Testis (tissue), 5 donors: Measurements from ENCODE around the gene CDKN1C. TPM values are rescaled to one million over a fixed set of nuclear protein-coding genes. Genes with fewer than 3 reads are reported as not detected.

Experiments
- DNase-seq: peaks from one replicate; pipeline ENCODE4 v3.0.0-alpha.2; 2019
- H3K27ac ChIP-seq, 2 donors: fragments of 200-600 bp; sonication (generic); one replicate each; pipeline ENCODE4 v1.5.1; 2019
- H3K27me3 ChIP-seq: fragments of 200-600 bp; sonication (generic); one replicate; pipeline ENCODE4 v1.5.1; 2019
- H3K36me3 ChIP-seq: fragments of 200-600 bp; sonication (generic); one replicate; pipeline ENCODE4 v1.5.1; 2017; ENCODE audit warnings: low read depth; ENCODE audit errors: missing control alignments
- H3K4me1 ChIP-seq: fragments of 200-600 bp; sonication (generic); one replicate; pipeline ENCODE4 v1.5.1; 2019
- H3K4me3 ChIP-seq, 2 donors: fragments of 200-600 bp; sonication (generic); one replicate each; pipeline ENCODE4 v1.5.1; 2017 to 2019
- H3K9me3 ChIP-seq: fragments of 200-600 bp; sonication (generic); one replicate; pipeline ENCODE4 v1.5.1; 2017
- POLR2A ChIP-seq: fragments of 450-650 bp; IDR thresholded peaks from one replicate; pipeline ENCODE4 v1.6.1; 2017; ENCODE audit warnings: antibody characterized with exemption, mild to moderate bottlenecking, moderate library complexity
- WGBS, 2 donors: methylation state at CpG; one replicate each; pipeline ENCODE4 v1.1.5; 2018; 5-methylcytosine and 5-hydroxymethylcytosine counted together
- intact Hi-C: fragments of 100-400 bp; cut with DNase I; formaldehyde crosslinking; loops from one replicate; pipeline ENCODE4 v1.15.1; 2023; ENCODE audit warnings: low total_unique reads
- long read RNA-seq, 2 donors: transcript quantifications; one replicate each; lab custom pipeline, GENCODE V29; 2026
- polyA plus RNA-seq: library from polyadenylated mRNA; stranded (reverse); fragments of 350-450 nt; fragmentation: Illumina TruSeq; extraction: RNeasy Lipid Tissue Mini Kit (QIAGEN cat#74804); gene quantifications from one replicate; pipeline ENCODE4 v1.2.3, GENCODE V29; 2014; ENCODE audit warnings: low read depth, low replicate concordance; ENCODE audit not compliant: insufficient read depth
- total RNA-seq, 2 donors: library from RNA; depleted of rRNA; stranded (reverse); fragments of >200 nt; gene quantifications; one replicate each; pipeline ENCODE4 v1.2.3, GENCODE V29; 2016
- TF ChIP-seq, protein P1 (sequence below), 3 experiments: fragments of 450-650 bp in 2 of 3; fragments of 200-600 bp in 1 of 3; sonication (generic) in 1 of 3; IDR thresholded peaks; one replicate each; pipeline ENCODE4 v1.5.1; 2016 to 2019; ENCODE audit warnings: antibody characterized with exemption in 3 of 3, mild to moderate bottlenecking in 2 of 3, moderate library complexity in 1 of 3

The CDKN1C gene
- 10 to 100 TPM; 24.3 to 34.9 TPM for total RNA-seq
- 15.2 TPM for polyA plus RNA-seq
- long read RNA-seq, donor 1, transcript CDKN1C-203 (3 exons, 1,930 nt), result minor isoform, 27 of 288 reads
- long read RNA-seq, donor 1, transcript CDKN1C-205 (2 exons, 944 nt), result minor isoform, 10 of 288 reads
- long read RNA-seq, donor 1, transcript CDKN1C-201 (4 exons, 1,193 nt), result minor isoform, 7 of 288 reads
- long read RNA-seq, donor 1, transcript CDKN1C-204 (4 exons, 1,771 nt), result major isoform, 75 of 288 reads
- long read RNA-seq, donor 1, partial matches to known transcripts, result 163 of 288 reads
- long read RNA-seq, donor 1, other reads (novel, unspliced or antisense), result 0 of 288 reads
- long read RNA-seq, donor 2, transcript CDKN1C-204 (4 exons, 1,771 nt), result major isoform, 90 of 142 reads
- long read RNA-seq, donor 2, transcript CDKN1C-203 (3 exons, 1,930 nt), result minor isoform, 28 of 142 reads
- long read RNA-seq, donor 2, transcript CDKN1C-205 (2 exons, 944 nt), result minor isoform, 10 of 142 reads
- long read RNA-seq, donor 2, partial matches to known transcripts, result 8 of 142 reads
- long read RNA-seq, donor 2, other reads (novel, unspliced or antisense), result 0 of 142 reads

- H3K9me3 ChIP-seq, result no peaks in the 10 kb centered on the region
- 0% methylated on average over 5 of the region's 61 CpGs; no CpG with 5 or more reads in 1 of the 2 donors for WGBS, 2 donors
- H3K36me3 ChIP-seq, result no peaks in the 10 kb centered on the region
- peak; percentile 92 for DNase-seq
- peaks cover 31% of the 10 kb centered on the region for H3K4me1 ChIP-seq
- TF ChIP-seq, protein P1, sequence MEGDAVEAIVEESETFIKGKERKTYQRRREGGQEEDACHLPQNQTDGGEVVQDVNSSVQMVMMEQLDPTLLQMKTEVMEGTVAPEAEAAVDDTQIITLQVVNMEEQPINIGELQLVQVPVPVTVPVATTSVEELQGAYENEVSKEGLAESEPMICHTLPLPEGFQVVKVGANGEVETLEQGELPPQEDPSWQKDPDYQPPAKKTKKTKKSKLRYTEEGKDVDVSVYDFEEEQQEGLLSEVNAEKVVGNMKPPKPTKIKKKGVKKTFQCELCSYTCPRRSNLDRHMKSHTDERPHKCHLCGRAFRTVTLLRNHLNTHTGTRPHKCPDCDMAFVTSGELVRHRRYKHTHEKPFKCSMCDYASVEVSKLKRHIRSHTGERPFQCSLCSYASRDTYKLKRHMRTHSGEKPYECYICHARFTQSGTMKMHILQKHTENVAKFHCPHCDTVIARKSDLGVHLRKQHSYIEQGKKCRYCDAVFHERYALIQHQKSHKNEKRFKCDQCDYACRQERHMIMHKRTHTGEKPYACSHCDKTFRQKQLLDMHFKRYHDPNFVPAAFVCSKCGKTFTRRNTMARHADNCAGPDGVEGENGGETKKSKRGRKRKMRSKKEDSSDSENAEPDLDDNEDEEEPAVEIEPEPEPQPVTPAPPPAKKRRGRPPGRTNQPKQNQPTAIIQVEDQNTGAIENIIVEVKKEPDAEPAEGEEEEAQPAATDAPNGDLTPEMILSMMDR (IDR thresholded peaks at IDR 0.05), result no peak
- TF ChIP-seq POLR2A, result peak; percentile 42
- H3K27me3 ChIP-seq, result no peaks in the 10 kb centered on the region
- peak within 1 kb of the TSS; percentile 69 to 75 for H3K4me3 ChIP-seq
- H3K27ac ChIP-seq, result peak within 1 kb of the TSS; percentile 60 to 89
- intact Hi-C loops, result no loop called here
Observed at GRCh38 chr11:2885678-2886081, at the start of gene CDKN1C. TSS of gene CDKN1C (minus strand) at chr11:2885775. CDS start at chr11:2885456, 319 bp downstream.

- Histone ChIP-seq H3K4me1 (peaks cover 8% of the 10 kb centered on the region), H3K27me3 (no peaks in the 10 kb centered on the region), H3K4me3 (no peak overlapping the region), H3K36me3 (no peaks in the 10 kb centered on the region), H3K27ac (no peak overlapping the region), H3K9me3 (no peaks in the 10 kb centered on the region)
- intact Hi-C loops, result no loop called here
- TF ChIP-seq, protein P1 (IDR thresholded peaks at IDR 0.05), result no peak
- TF ChIP-seq POLR2A, result no peak
- 73 to 89% methylated on average over 14 of the region's 14 CpGs for WGBS, 2 donors
- no peak for DNase-seq
Observed at GRCh38 chr11:2934611-2935239, 49.1 kb upstream of the CDKN1C start.

- TF ChIP-seq POLR2A, result no peak
- TF ChIP-seq, protein P1 (IDR thresholded peaks at IDR 0.05), result no peak
- no peak for DNase-seq
- intact Hi-C loops, result no loop called here
- no peaks in the 10 kb centered on the region for H3K36me3 ChIP-seq
- H3K9me3 ChIP-seq, result no peaks in the 10 kb centered on the region
- 87 to 96% methylated on average over 7 of the region's 7 CpGs for WGBS, 2 donors
- H3K4me3 ChIP-seq, result no peak overlapping the region
- no peaks in the 10 kb centered on the region for H3K27me3 ChIP-seq
- peaks cover 8% of the 10 kb centered on the region for H3K4me1 ChIP-seq
- no peak overlapping the region for H3K27ac ChIP-seq
Observed at GRCh38 chr11:2934021-2934550, 48.5 kb upstream of the CDKN1C start.

DNA sequence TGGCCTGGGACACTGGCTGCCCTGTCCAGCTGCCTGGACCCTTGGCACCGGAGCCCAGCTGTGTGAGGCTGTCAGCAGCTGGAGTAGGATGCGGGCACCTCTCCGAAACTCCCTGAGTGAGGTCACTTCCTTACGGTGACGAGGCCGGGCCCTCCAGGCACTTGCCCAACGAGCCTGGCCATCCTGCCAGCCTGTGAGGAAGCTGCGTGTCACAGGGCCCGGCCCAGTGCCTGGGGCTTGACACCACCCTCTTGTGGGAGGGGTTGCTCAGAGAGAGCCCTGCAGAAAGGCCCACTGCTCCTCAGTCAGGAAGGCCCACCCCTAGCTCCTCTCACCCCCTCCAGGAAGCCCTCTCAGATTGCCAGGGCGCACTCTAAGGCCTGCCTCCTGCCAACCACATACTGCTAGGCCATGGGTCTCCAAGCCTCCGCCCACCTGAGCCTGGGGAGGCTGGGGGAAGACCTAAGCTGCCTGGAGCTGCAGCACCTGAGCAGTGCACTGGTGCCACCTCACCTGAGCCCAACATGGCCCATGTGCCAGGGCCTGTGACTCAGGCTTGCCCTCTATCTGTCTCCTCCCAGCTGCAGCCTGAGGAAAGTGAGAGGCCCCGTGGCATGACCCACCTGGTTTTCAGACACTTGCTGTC lies 47.9 kb upstream of the CDKN1C start:
- no peaks in the 10 kb centered on the region for H3K27me3 ChIP-seq
- TF ChIP-seq, protein P1 (IDR thresholded peaks at IDR 0.05), result no peak
- TF ChIP-seq POLR2A, result no peak
- no peak overlapping the region for H3K4me3 ChIP-seq
- 50 to 68% methylated on average over 1 to 11 of the region's 12 CpGs for whole genome bisulfite sequencing, 2 donors
- no peak overlapping the region for H3K27ac ChIP-seq
- intact Hi-C loops, result no loop called here
- no peaks in the 10 kb centered on the region for H3K9me3 ChIP-seq
- peaks cover 9% of the 10 kb centered on the region for H3K4me1 ChIP-seq
- H3K36me3 ChIP-seq, result no peaks in the 10 kb centered on the region
- DNase-seq, result peak; percentile 41
